Esophagus squamous epithelium (tissue), 5 donors: ENCODE results near the gene POLD2. TPM values are rescaled to one million over a fixed set of nuclear protein-coding genes. Genes with fewer than 3 reads are reported as not detected.

ENCODE experiments used
- DNase-seq: peaks from one replicate; lab custom pipeline; 2025; lab: John Stamatoyannopoulos, UW
- H3K27ac ChIP-seq, 4 donors: fragments of 200-600 bp; sonication (generic); one replicate each; pipeline ENCODE4 v1.5.1; 2016 to 2019; ENCODE audit warnings: mild to moderate bottlenecking in 1 of 4
- H3K27me3 ChIP-seq, 4 donors: fragments of 200-600 bp; sonication (generic); 1 replicate in 3 of 4; 2 replicates in 1 of 4; pipeline versions ENCODE4 v1.5.1 to v1.6.0; 2017 to 2021; ENCODE audit warnings: antibody characterized with exemption in 1 of 4
- H3K36me3 ChIP-seq, 3 donors: fragments of 200-600 bp; sonication (generic); one replicate each; pipeline ENCODE4 v1.5.1; 2016 to 2019
- H3K4me1 ChIP-seq, 3 donors: fragments of 200-600 bp; sonication (generic); one replicate each; pipeline ENCODE4 v1.5.1; 2017 to 2019
- H3K4me3 ChIP-seq, 4 donors: fragments of 200-600 bp; sonication (generic); 1 replicate in 3 of 4; 2 replicates in 1 of 4; pipeline ENCODE4 v1.5.1; 2016 to 2019; ENCODE audit warnings: mild to moderate bottlenecking in 2 of 4, moderate library complexity in 1 of 4
- H3K9me3 ChIP-seq, 3 donors: fragments of 200-600 bp; sonication (generic); one replicate each; pipeline ENCODE4 v1.5.1; 2016 to 2019
- CTCF ChIP-seq, 6 experiments: fragments of 450-650 bp in 4 of 6; fragments of 200-600 bp in 2 of 6; sonication (generic) in 2 of 6; IDR thresholded peaks; one replicate each; pipeline ENCODE4 v1.5.1; 2016 to 2019; ENCODE audit warnings: antibody characterized with exemption in 6 of 6, mild to moderate bottlenecking in 4 of 6, moderate library complexity in 4 of 6
- POLR2A ChIP-seq, 4 donors: fragments of 450-650 bp; IDR thresholded peaks; one replicate each; pipeline ENCODE4 v1.6.1; 2017; ENCODE audit warnings: antibody characterized with exemption in 4 of 4, mild to moderate bottlenecking in 4 of 4, moderate library complexity in 3 of 4
- WGBS, 2 donors: methylation state at CpG; one replicate each; pipeline ENCODE4 v1.1.5; 2018; 5-methylcytosine and 5-hydroxymethylcytosine counted together
- intact Hi-C: fragments of 100-400 bp; cut with DNase I; formaldehyde crosslinking; loops from one replicate; pipeline ENCODE4 v1.15.0; 2022
- total RNA-seq, 4 donors: library from RNA; depleted of rRNA; stranded (reverse); fragments of >200 nt; gene quantifications; one replicate each; pipeline ENCODE4 v1.1.0, GENCODE V29; 2016
- donor health status: DM: yes; HTN: yes; CAD: no.

The POLD2 gene
- total RNA-seq, 4 donors from 2014 or later: 71.2 to 164 (median 89.5) TPM

GRCh38 chr7:44151956-44152355 lies 28.6 kb upstream of the POLD2 start:
- no peaks in the 10 kb centered on the region for H3K36me3 ChIP-seq
- no peak overlapping the region for H3K27ac ChIP-seq
- no peak for DNase-seq
- WGBS, 2 donors: 97 to 100% methylated on average over 1 to 5 of the region's 9 CpGs
- H3K9me3 ChIP-seq: no peaks in the 10 kb centered on the region
- peaks cover 0 to 13% (median 0%) of the 10 kb centered on the region in 3 donors for H3K4me1 ChIP-seq
- intact Hi-C loops: no loop called here
- no peak overlapping the region for H3K4me3 ChIP-seq
- H3K27me3 ChIP-seq: no peaks in the 10 kb centered on the region
- TF ChIP-seq POLR2A (IDR thresholded peaks at IDR 0.05): no peak
- no peak for TF ChIP-seq CTCF (IDR thresholded peaks at IDR 0.05)

- intact Hi-C loops: no loop called here
- no peaks in the 10 kb centered on the region for H3K9me3 ChIP-seq
- H3K36me3 ChIP-seq: no peaks in the 10 kb centered on the region
- WGBS, 2 donors: 81 to 83% methylated on average over 6 to 12 of the region's 16 CpGs
- no peak overlapping the region for H3K27ac ChIP-seq
- H3K27me3 ChIP-seq: peaks cover 0 to 5% (median 0%) of the 10 kb centered on the region in 4 donors
- H3K4me1 ChIP-seq: peaks cover 4 to 20% (median 5%) of the 10 kb centered on the region in 3 donors
- H3K4me3 ChIP-seq: no peak overlapping the region
- TF ChIP-seq POLR2A (IDR thresholded peaks at IDR 0.05) (no peak), CTCF (IDR thresholded peaks at IDR 0.05) (no peak)
- no peak for DNase-seq
Observed at GRCh38 chr7:44150966-44151941, 27.9 kb upstream of the POLD2 start.

- Histone ChIP-seq H3K27me3 (peaks cover 0 to 14% (median 0%) of the 10 kb centered on the region in 4 donors), H3K4me1 (peaks cover 10 to 28% (median 12%) of the 10 kb centered on the region in 3 donors), H3K27ac (no peak overlapping the region), H3K9me3 (no peaks in the 10 kb centered on the region), H3K36me3 (no peaks in the 10 kb centered on the region), H3K4me3 (no peak overlapping the region)
- TF ChIP-seq POLR2A (IDR thresholded peaks at IDR 0.05) (no peak), CTCF (IDR thresholded peaks at IDR 0.05) (no peak)
- intact Hi-C loops: no loop called here
- no peak for DNase-seq
- 69 to 75% methylated on average over 4 to 5 of the region's 5 CpGs for WGBS, 2 donors
Observed at GRCh38 chr7:44150466-44150832, 27.1 kb upstream of the POLD2 start.

GRCh38 chr7:44149571-44150465 lies 26.5 kb upstream of the POLD2 start:
- WGBS, 2 donors: 75 to 81% methylated on average over 10 to 11 of the region's 18 CpGs
- Histone ChIP-seq H3K4me3 (no peak overlapping the region), H3K27ac (no peak overlapping the region), H3K4me1 (peaks cover 13 to 33% (median 14%) of the 10 kb centered on the region in 3 donors), H3K27me3 (peaks cover 0 to 20% (median 0%) of the 10 kb centered on the region in 4 donors), H3K9me3 (no peaks in the 10 kb centered on the region), H3K36me3 (no peaks in the 10 kb centered on the region)
- TF ChIP-seq POLR2A (IDR thresholded peaks at IDR 0.05) (no peak), CTCF (IDR thresholded peaks at IDR 0.05) (no peak)
- DNase-seq: no peak
- intact Hi-C loops: no loop called here
